ENCODE data around the gene ATP8B1.

The ATP8B1 gene

GRCh38 chr18:57697426-57697825, 105.7 kb downstream of the ATP8B1 start:
- no peak for DNase-seq

GRCh38 chr18:57696271-57696670, 106.8 kb downstream of the ATP8B1 start:
- no peaks in the 10 kb centered on the region for H3K36me3 ChIP-seq (ENCODE audit: insufficient read depth, low read length)
- H2AFZ ChIP-seq (ENCODE audit: low read depth, low read length) = no peak overlapping the region
- H3K27ac ChIP-seq (ENCODE audit: low read length) = no peak overlapping the region
- no peaks in the 10 kb centered on the region for H3K9me3 ChIP-seq (ENCODE audit: insufficient read depth, low read length, severe bottlenecking)
- no peaks in the 10 kb centered on the region for H3K27me3 ChIP-seq (ENCODE audit: insufficient read depth, low read length, poor library complexity)
- H4K20me1 ChIP-seq (ENCODE audit: insufficient read depth, low read length) = peaks cover 5% of the 10 kb centered on the region; the same call in 1 of the 2 replicates
- no peaks in the 10 kb centered on the region; the same call in 1 of the 2 replicates for H3K79me2 ChIP-seq (ENCODE audit: insufficient read depth, low read length)
- TF ChIP-seq EZH2 (IDR thresholded peaks at IDR 0.05; ENCODE audit: borderline replicate concordance, low read depth, low read length, severe bottlenecking) (no peak), CTCF (IDR thresholded peaks at IDR 0.05; ENCODE audit: borderline replicate concordance, extremely low read depth, low read length, poor library complexity, severe bottlenecking) (no peak)
- H3K9ac ChIP-seq (ENCODE audit: low read depth, low read length) = no peak overlapping the region
- H3K4me1 ChIP-seq (ENCODE audit: insufficient read depth, low read length) = no peaks in the 10 kb centered on the region
- no peak overlapping the region for H3K4me3 ChIP-seq (ENCODE audit: low read depth in 1 of 2, low read length in 2 of 2)
- H3K4me2 ChIP-seq (ENCODE audit: insufficient read depth, low read length) = no peak overlapping the region
- no peak for DNase-seq
- ATAC-seq (ENCODE audit: insufficient read depth, low read depth) = no peak

More at GRCh38 chr18:57697426-57697825, 105.7 kb downstream of the ATP8B1 start:
- H3K79me2 ChIP-seq (ENCODE audit: insufficient read depth, low read length) = no peaks in the 10 kb centered on the region; the same call in 1 of the 2 replicates
- H2AFZ ChIP-seq (ENCODE audit: low read depth, low read length) = no peak overlapping the region
- H3K4me1 ChIP-seq (ENCODE audit: insufficient read depth, low read length) = no peaks in the 10 kb centered on the region
- no peaks in the 10 kb centered on the region for H3K36me3 ChIP-seq (ENCODE audit: insufficient read depth, low read length)
- no peaks in the 10 kb centered on the region for H3K27me3 ChIP-seq (ENCODE audit: insufficient read depth, low read length, poor library complexity)
- no peak overlapping the region for H3K27ac ChIP-seq (ENCODE audit: low read length)
- no peak overlapping the region for H3K4me3 ChIP-seq (ENCODE audit: low read depth in 1 of 2, low read length in 2 of 2)
- H4K20me1 ChIP-seq (ENCODE audit: insufficient read depth, low read length) = peaks cover 5% of the 10 kb centered on the region; the same call in 1 of the 2 replicates
- H3K4me2 ChIP-seq (ENCODE audit: insufficient read depth, low read length) = no peak overlapping the region
- H3K9ac ChIP-seq (ENCODE audit: low read depth, low read length) = no peak overlapping the region
- H3K9me3 ChIP-seq (ENCODE audit: insufficient read depth, low read length, severe bottlenecking) = no peaks in the 10 kb centered on the region
- no peak for TF ChIP-seq EZH2 (IDR thresholded peaks at IDR 0.05; ENCODE audit: borderline replicate concordance, low read depth, low read length, severe bottlenecking)
- ATAC-seq (ENCODE audit: insufficient read depth, low read depth) = no peak

GRCh38 chr18:57691363-57691762, 111.8 kb downstream of the ATP8B1 start:
- H3K4me3 ChIP-seq (ENCODE audit: low read depth in 1 of 2, low read length in 2 of 2) = no peak overlapping the region
- H3K4me2 ChIP-seq (ENCODE audit: insufficient read depth, low read length) = no peak overlapping the region
- H3K27me3 ChIP-seq (ENCODE audit: insufficient read depth, low read length, poor library complexity) = no peaks in the 10 kb centered on the region
- no peaks in the 10 kb centered on the region for H3K9me3 ChIP-seq (ENCODE audit: insufficient read depth, low read length, severe bottlenecking)
- no peaks in the 10 kb centered on the region for H3K4me1 ChIP-seq (ENCODE audit: insufficient read depth, low read length)
- DNase-seq (no peak), ATAC-seq (ENCODE audit: insufficient read depth, low read depth) (no peak)
- TF ChIP-seq CTCF (IDR thresholded peaks at IDR 0.05; ENCODE audit: borderline replicate concordance, extremely low read depth, low read length, poor library complexity, severe bottlenecking) = no peak
- TF ChIP-seq EZH2 (IDR thresholded peaks at IDR 0.05; ENCODE audit: borderline replicate concordance, low read depth, low read length, severe bottlenecking) = no peak
- H3K36me3 ChIP-seq (ENCODE audit: insufficient read depth, low read length) = no peaks in the 10 kb centered on the region
- H3K9ac ChIP-seq (ENCODE audit: low read depth, low read length) = no peak overlapping the region
- H3K27ac ChIP-seq (ENCODE audit: low read length) = no peak overlapping the region
- H4K20me1 ChIP-seq (ENCODE audit: insufficient read depth, low read length) = peaks cover 3% of the 10 kb centered on the region
- no peak overlapping the region for H2AFZ ChIP-seq (ENCODE audit: low read depth, low read length)
- no peaks in the 10 kb centered on the region for H3K79me2 ChIP-seq (ENCODE audit: insufficient read depth, low read length)

GRCh38 chr18:57687970-57688369, 115.1 kb downstream of the ATP8B1 start:
- no peak overlapping the region for H3K4me2 ChIP-seq (ENCODE audit: insufficient read depth, low read length)
- H3K27me3 ChIP-seq (ENCODE audit: insufficient read depth, low read length, poor library complexity) = no peaks in the 10 kb centered on the region
- no peak overlapping the region for H3K4me3 ChIP-seq (ENCODE audit: low read depth in 1 of 2, low read length in 2 of 2)
- H3K36me3 ChIP-seq (ENCODE audit: insufficient read depth, low read length) = no peaks in the 10 kb centered on the region
- H3K27ac ChIP-seq (ENCODE audit: low read length) = no peak overlapping the region
- DNase-seq (no peak), ATAC-seq (ENCODE audit: insufficient read depth, low read depth) (no peak)
- H3K79me2 ChIP-seq (ENCODE audit: insufficient read depth, low read length) = no peaks in the 10 kb centered on the region; the same call in 1 of the 2 replicates
- peaks cover 6% of the 10 kb centered on the region for H4K20me1 ChIP-seq (ENCODE audit: insufficient read depth, low read length)
- H2AFZ ChIP-seq (ENCODE audit: low read depth, low read length) = no peak overlapping the region
- TF ChIP-seq CTCF (IDR thresholded peaks at IDR 0.05; ENCODE audit: borderline replicate concordance, extremely low read depth, low read length, poor library complexity, severe bottlenecking) (no peak), EZH2 (IDR thresholded peaks at IDR 0.05; ENCODE audit: borderline replicate concordance, low read depth, low read length, severe bottlenecking) (no peak)
- H3K9me3 ChIP-seq (ENCODE audit: insufficient read depth, low read length, severe bottlenecking) = no peaks in the 10 kb centered on the region
- no peak overlapping the region for H3K9ac ChIP-seq (ENCODE audit: low read depth, low read length)
- no peaks in the 10 kb centered on the region for H3K4me1 ChIP-seq (ENCODE audit: insufficient read depth, low read length)

Measured in DND-41 (cell line).